Spinal cord (tissue), 10 donors: ENCODE results near the gene CCDC60. TPM values are rescaled to one million over a fixed set of nuclear protein-coding genes. Genes with fewer than 3 reads are reported as not detected.

Experiments used
- DNase-seq, 6 donors: peaks; one replicate each; pipeline versions ENCODE4 v3.0.0 to v3.0.0-alpha.2; 2013 to 2015; ENCODE audit warnings: low spot score in 6 of 6, low read depth in 4 of 6
- H3K27ac ChIP-seq: one replicate; pipeline ENCODE4 v1.5.1; 2013; ENCODE audit warnings: low read depth, low read length, control low read depth
- H3K27me3 ChIP-seq: one replicate; pipeline ENCODE4 v1.6.1; 2013; ENCODE audit warnings: low read length; ENCODE audit not compliant: control insufficient read depth, insufficient read depth
- H3K36me3 ChIP-seq: one replicate; pipeline ENCODE4 v1.6.1; 2013; ENCODE audit warnings: low read length; ENCODE audit not compliant: control insufficient read depth, insufficient read depth
- H3K4me1 ChIP-seq: one replicate; pipeline ENCODE4 v1.6.1; 2013; ENCODE audit warnings: low read length; ENCODE audit not compliant: control insufficient read depth, insufficient read depth
- H3K4me3 ChIP-seq: one replicate; pipeline ENCODE4 v1.5.1; 2013; ENCODE audit warnings: low read depth, low read length, control low read depth
- H3K9me3 ChIP-seq: one replicate; pipeline ENCODE4 v1.6.1; 2013; ENCODE audit warnings: low read length; ENCODE audit not compliant: control insufficient read depth, insufficient read depth
- WGBS: methylation state at CpG from one replicate; pipeline ENCODE4 v1.1.5; 2013; ENCODE audit warnings: missing lambda C conversion rate; ENCODE audit not compliant: insufficient coverage; 5-methylcytosine and 5-hydroxymethylcytosine counted together
- polyA plus RNA-seq, 2 donors: library from polyadenylated mRNA; unstranded; fragments of 120-200 nt; gene quantifications; one replicate each; pipeline ENCODE4 v1.2.1, GENCODE V29; 2013; ENCODE audit not compliant: insufficient read length in 2 of 2
- total RNA-seq, 2 donors: library from RNA; depleted of rRNA in 1 of 2; stranded (reverse); fragments of 120-200 nt in 1 of 2; fragments of >200 nt in 1 of 2; gene quantifications; one replicate each; pipeline versions ENCODE4 v1.2.3 to v1.2.4, GENCODE V29; 2013 to 2014
- donor health status: healthy.

Gene CCDC60
- total and polyA plus RNA-seq, 4 donors, result 0.50 to 3.7 (median 0.89) TPM

DNA sequence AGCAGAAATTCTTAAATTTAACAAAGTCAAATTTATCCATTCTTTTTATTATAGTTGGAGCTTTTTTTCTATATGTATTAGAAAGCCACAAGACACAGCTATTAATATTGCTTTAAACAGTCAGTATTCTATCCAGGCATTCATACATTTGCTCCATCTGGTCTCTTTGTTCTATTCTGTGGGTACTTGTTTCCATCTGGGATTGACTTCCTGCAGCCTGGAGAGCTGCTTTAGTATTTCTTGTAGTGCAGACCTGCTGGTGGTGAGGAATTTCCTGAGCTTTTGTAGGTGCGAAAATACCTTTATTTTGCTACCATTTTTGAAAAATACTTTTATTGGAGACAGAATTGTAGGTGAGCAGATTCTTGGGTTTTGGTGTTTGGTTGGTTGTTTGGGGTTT is 29.0 kb downstream of the CCDC60 start:
- H3K4me3 ChIP-seq, result no peak overlapping the region
- H3K4me1 ChIP-seq, result no peaks in the 10 kb centered on the region
- no peaks in the 10 kb centered on the region for H3K9me3 ChIP-seq
- no peaks in the 10 kb centered on the region for H3K36me3 ChIP-seq
- no CpG with 5 or more reads among the region's 1 CpG for WGBS
- no peak overlapping the region for H3K27ac ChIP-seq
- H3K27me3 ChIP-seq, result no peaks in the 10 kb centered on the region
- DNase-seq, result peak in 2 of 6 donors; percentile 30 to 54

DNA sequence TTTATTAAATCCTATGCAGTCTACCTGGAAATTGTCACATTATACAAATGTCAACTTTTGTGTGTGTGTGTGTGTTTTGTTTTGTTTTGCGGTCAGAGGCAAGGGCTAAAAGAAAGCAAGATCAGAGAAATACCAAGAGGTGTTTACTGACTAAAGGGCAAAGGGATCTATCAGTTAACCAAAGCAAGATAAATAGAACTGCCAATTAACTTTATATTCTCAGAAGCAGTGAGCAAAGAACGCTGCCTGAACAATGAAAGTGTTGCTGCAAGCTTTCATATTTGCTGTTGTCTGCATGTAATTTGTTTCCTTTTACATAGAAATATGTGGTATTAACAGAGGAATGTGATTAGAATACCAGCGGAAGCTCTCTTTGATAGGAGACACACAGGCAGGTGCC is 30.9 kb downstream of the CCDC60 start:
- Histone ChIP-seq H3K9me3 (no peaks in the 10 kb centered on the region), H3K4me3 (no peak overlapping the region), H3K4me1 (no peaks in the 10 kb centered on the region), H3K36me3 (no peaks in the 10 kb centered on the region), H3K27me3 (no peaks in the 10 kb centered on the region), H3K27ac (no peak overlapping the region)
- WGBS, result no CpG with 5 or more reads among the region's 3 CpGs
- DNase-seq, result no peak

DNA sequence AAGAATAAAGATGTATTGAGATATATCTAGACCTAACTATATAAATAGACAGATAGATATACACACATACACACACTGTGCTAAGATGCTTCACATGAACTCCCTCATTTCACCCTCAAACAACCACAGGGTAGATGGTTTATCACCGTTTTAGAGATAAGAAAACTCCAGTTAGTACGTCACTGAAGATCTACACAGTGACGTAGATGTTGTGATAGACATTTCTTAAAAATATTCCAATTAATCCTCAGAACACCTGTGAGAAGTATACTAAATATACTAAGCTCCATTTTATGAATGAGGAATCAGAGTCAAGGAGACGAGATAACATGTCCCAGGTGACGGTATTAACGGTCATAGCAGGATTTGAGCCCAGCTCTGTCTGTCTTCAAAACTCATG is 31.5 kb downstream of the CCDC60 start:
- DNase-seq, result no peak
- no peak overlapping the region for H3K27ac ChIP-seq
- no peaks in the 10 kb centered on the region for H3K4me1 ChIP-seq

DNA sequence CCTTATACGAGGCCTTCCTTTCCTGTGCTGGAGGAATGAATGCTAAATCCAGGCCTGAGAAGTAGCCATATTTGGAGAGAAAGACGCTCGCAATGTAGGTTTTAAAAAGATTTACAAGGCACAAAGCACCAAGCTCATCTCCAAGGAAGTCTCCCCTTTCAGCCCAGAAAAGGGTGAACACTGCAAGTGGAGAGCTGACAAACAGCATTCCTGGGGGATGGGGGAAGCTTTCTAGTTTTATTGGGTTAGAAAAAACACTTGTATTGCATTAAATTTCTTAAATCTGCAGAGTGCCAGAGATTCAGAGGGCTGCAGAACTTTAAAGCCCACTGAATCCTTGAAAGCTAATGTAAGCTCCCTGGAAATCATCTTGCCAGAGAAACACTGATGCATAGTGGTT is 34.6 kb downstream of the CCDC60 start:
- WGBS, result 63% methylated on average over 1 of the region's 3 CpGs

More for the DNA sequence above, 31.5 kb downstream of the CCDC60 start:
- Histone ChIP-seq H3K4me3 (no peak overlapping the region), H3K27me3 (no peaks in the 10 kb centered on the region), H3K9me3 (no peaks in the 10 kb centered on the region), H3K36me3 (no peaks in the 10 kb centered on the region)
- no CpG with 5 or more reads among the region's 6 CpGs for WGBS

DNA sequence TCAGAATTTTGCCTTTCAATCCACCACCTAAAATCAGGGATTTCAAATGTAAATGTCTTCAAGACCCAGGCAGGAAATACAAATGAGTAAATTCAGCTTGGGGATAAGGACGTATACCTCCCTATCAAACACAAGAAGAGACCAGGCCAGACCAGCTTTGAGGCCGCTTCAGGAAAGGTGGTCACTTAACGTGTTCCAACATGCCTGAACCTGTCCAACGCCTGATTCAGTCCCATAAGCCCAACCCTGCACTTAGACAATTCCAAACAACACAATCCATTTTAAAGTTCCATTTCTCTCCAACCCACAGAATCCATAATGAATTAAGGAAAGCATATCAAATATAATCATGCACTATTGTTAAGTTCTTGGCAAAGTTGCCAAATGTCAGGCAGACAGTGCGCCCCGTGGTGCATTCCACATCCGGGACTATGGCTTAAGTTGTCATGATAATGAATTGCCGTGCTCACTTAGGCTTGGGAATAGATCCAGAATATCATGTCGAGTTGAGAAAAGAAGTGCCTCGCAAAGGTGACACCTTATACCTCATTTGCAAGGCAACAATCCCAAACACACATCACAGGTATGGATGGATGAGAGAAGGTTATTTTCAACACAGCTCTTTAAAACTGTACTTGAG is 35.5 kb downstream of the CCDC60 start:
- Histone ChIP-seq H3K36me3 (no peaks in the 10 kb centered on the region), H3K4me3 (no peak overlapping the region), H3K27ac (no peak overlapping the region), H3K4me1 (no peaks in the 10 kb centered on the region), H3K9me3 (no peaks in the 10 kb centered on the region), H3K27me3 (no peaks in the 10 kb centered on the region)
- no peak for DNase-seq
- 80% methylated on average over 7 of the region's 10 CpGs for whole genome bisulfite sequencing

More for the DNA sequence above, 34.6 kb downstream of the CCDC60 start:
- H3K36me3 ChIP-seq, result no peaks in the 10 kb centered on the region
- H3K9me3 ChIP-seq, result no peaks in the 10 kb centered on the region
- no peaks in the 10 kb centered on the region for H3K27me3 ChIP-seq
- H3K4me1 ChIP-seq, result no peaks in the 10 kb centered on the region
- H3K27ac ChIP-seq, result no peak overlapping the region
- H3K4me3 ChIP-seq, result no peak overlapping the region
- no peak for DNase-seq

DNA sequence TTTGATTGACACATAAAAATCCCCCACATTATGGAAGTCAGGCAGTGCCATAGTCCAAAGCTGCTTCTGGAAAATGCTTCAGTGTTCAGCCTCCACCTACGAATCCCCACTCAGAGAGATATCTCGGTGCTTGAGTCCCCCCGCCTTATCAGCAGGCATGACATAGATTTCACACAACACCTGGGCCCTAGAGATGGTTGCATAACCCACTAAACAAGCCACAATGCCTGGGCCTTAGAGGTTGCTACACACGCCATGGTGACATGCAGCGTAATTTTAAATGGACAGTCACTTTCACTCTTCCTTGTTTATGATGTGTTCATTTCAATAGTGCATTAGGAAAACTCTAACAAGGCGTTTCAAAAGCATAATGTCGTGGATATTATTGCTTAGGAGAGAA is 38.0 kb downstream of the CCDC60 start:
- DNase-seq, result no peak
- Histone ChIP-seq H3K27ac (no peak overlapping the region), H3K9me3 (no peaks in the 10 kb centered on the region), H3K27me3 (no peaks in the 10 kb centered on the region), H3K36me3 (no peaks in the 10 kb centered on the region), H3K4me3 (no peak overlapping the region), H3K4me1 (no peaks in the 10 kb centered on the region)
- 86% methylated on average over 5 of the region's 7 CpGs for WGBS

DNA sequence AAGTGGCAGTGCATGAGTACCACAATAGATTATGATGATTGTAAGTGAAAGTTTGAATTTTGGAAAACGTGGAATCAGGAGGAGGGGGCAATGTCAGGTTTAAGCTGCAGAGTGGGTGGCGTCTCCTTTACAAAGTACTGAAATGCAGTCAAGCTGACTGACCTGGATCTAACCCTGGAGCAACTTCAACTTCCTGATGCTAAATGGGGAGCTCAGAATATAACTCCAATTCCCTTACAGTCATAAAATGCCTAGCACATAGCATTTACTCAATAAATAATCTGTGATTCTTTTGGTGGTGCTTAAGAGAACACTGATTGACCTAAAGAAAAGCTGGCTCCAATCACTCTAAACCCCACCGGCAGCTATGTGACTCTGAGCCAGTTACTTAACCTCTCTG is 38.5 kb downstream of the CCDC60 start:
- Histone ChIP-seq H3K27me3 (no peaks in the 10 kb centered on the region), H3K4me1 (no peaks in the 10 kb centered on the region), H3K27ac (no peak overlapping the region), H3K36me3 (no peaks in the 10 kb centered on the region), H3K9me3 (no peaks in the 10 kb centered on the region), H3K4me3 (no peak overlapping the region)
- 80% methylated on average over 3 of the region's 3 CpGs for WGBS
- DNase-seq, result no peak

DNA sequence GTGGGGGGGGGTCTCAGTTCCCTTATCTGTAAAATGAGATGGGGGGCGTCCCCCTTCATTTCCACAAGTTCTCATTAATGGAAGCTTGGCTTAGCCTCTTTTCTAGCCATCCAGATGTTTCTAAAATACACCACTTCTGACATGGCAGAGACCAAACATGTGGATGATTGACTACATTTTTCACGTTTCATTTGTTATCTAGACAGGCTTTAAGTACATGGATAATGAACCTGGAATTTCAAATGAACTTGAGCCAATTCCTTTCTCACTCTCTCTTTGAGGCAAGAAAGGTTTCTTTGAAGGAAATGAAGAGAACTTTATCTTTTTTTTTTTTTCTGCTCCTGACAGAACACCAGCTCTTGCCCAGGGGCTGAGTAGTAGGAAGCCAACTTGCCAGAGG is 39.1 kb downstream of the CCDC60 start:
- Histone ChIP-seq H3K4me1 (no peaks in the 10 kb centered on the region), H3K4me3 (no peak overlapping the region), H3K36me3 (no peaks in the 10 kb centered on the region), H3K27ac (no peak overlapping the region), H3K27me3 (no peaks in the 10 kb centered on the region), H3K9me3 (no peaks in the 10 kb centered on the region)
- DNase-seq, result no peak
- WGBS, result no CpG with 5 or more reads among the region's 2 CpGs

DNA sequence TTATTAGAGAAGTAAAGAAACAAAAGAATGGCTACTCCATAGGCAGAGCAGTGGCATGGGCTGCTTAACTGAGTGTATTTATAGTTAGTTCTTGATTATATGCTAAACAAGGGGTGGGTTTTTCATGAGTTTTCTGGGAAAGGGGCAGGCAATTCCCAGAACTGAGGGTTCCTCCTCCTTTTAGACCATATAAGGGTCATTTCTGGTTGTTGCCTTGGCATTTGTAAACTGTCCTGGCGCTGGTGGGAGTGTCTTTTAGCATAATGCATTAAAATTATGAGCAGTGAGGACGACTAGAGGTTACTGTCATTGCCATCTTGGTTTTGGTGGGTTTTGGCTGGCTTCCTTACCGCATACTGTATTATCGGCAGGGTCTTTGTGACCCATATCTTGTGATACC is 40.1 kb downstream of the CCDC60 start:
- H3K4me3 ChIP-seq, result no peak overlapping the region
- no peaks in the 10 kb centered on the region for H3K27me3 ChIP-seq
- H3K36me3 ChIP-seq, result no peaks in the 10 kb centered on the region
- H3K9me3 ChIP-seq, result no peaks in the 10 kb centered on the region
- 75% methylated on average over 3 of the region's 4 CpGs for WGBS
- H3K27ac ChIP-seq, result no peak overlapping the region
- no peak for DNase-seq
- H3K4me1 ChIP-seq, result no peaks in the 10 kb centered on the region

DNA sequence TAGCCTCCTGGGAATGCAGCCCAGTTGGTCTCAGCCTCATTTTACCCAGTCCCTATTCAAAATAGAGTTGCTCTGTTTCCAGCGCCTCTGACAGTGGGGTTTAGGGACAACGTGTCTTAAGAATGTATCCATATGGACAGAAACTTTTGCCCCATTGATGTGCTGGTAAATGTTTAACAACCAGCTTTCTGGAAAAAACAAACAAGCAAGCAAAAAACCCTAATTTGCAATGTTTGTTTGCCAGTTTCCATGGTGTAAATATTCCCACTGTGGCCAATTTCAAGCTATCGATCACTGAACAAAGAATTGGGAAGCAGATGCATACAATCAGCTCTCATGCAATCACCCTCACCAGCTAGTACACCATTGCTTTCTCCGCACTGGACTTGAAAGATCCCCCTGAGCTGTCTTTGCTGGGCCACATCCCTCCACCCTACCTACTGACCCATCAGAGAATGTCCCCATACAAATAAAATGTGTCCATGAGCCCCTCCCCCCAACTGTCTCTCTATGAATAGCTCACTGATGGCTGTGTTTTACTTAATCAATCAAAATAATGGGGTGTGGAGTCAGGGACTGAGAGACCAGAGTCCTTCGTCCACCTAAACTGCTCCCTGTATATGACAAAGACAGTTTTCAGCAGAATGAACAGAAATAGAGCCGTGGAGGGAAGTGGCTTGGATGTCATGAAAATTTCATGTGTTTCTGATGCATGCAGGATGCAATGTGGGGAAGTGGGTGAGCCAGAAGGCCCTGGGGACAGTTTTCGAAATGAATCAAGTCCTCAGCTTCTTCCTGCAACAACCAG is 40.8 kb downstream of the CCDC60 start:
- Histone ChIP-seq H3K27ac (no peak overlapping the region), H3K4me3 (no peak overlapping the region)
- DNase-seq, result peak in 1 of 6 donors; percentile 43

More for the DNA sequence above, 40.8 kb downstream of the CCDC60 start:
- Histone ChIP-seq H3K4me1 (no peaks in the 10 kb centered on the region), H3K27me3 (no peaks in the 10 kb centered on the region), H3K36me3 (no peaks in the 10 kb centered on the region), H3K9me3 (no peaks in the 10 kb centered on the region)
- 53% methylated on average over 3 of the region's 7 CpGs for WGBS
